HCT116 (cell line): Measurements from ENCODE around the gene TNRC6B.

ENCODE experiments used
- CBX3 ChIP-seq: IDR thresholded peaks from 2 replicates; pipeline ENCODE4 v1.6.1; 2012; ENCODE audit warnings: low read depth
- CEBPB ChIP-seq: IDR thresholded peaks from 2 replicates; pipeline ENCODE4 v1.6.1; 2012; ENCODE audit warnings: low read depth
- EGR1 ChIP-seq: IDR thresholded peaks from 2 replicates; pipeline ENCODE4 v1.6.1; 2012; ENCODE audit warnings: low read depth
- EZH2 ChIP-seq: fragments of 200-600 bp; sonication (generic); IDR thresholded peaks from 2 replicates; pipeline ENCODE4 v1.6.1; 2017; ENCODE audit warnings: antibody characterized with exemption, mixed run types
- EZH2phosphoT487 ChIP-seq: fragments of 200-600 bp; IDR thresholded peaks from 2 replicates; pipeline ENCODE4 v1.6.1; 2018; ENCODE audit warnings: antibody characterized with exemption, borderline replicate concordance
- POLR2A ChIP-seq: IDR thresholded peaks from 2 replicates; pipeline ENCODE4 v1.7.0; 2011; ENCODE audit warnings: borderline replicate concordance; ENCODE audit not compliant: insufficient read depth, insufficient read length; ENCODE audit errors: extremely low read depth
- POLR2AphosphoS5 ChIP-seq: IDR thresholded peaks from 2 replicates; pipeline ENCODE4 v1.6.1; 2011; ENCODE audit warnings: mild to moderate bottlenecking, low read depth, low read length, moderate library complexity
- SIN3A ChIP-seq: IDR thresholded peaks from 2 replicates; pipeline ENCODE4 v1.6.1; 2012; ENCODE audit warnings: low read depth
- SP1 ChIP-seq: IDR thresholded peaks from 2 replicates; pipeline ENCODE4 v1.6.1; 2012; ENCODE audit warnings: low read depth
- ZNF274 ChIP-seq: fragments of 200-500 bp; sonication (Bioruptor generic); IDR thresholded peaks from 2 replicates; pipeline ENCODE4 v1.6.1; 2014; ENCODE audit warnings: mild to moderate bottlenecking, low read depth, low read length, inconsistent platforms
- TF ChIP-seq, protein P1 (sequence below), 3 experiments: fragments of 200-600 bp in 1 of 3; sonication (generic) in 1 of 3; IDR thresholded peaks in 2 of 3; conservative IDR thresholded peaks in 1 of 3; 2 replicates each; pipeline ENCODE4 v1.5.1; 2012 to 2017; ENCODE audit warnings: low read depth in 2 of 3, low read length in 2 of 3, antibody characterized with exemption in 1 of 3, borderline replicate concordance in 1 of 3, control low read depth in 1 of 3, mild to moderate bottlenecking in 1 of 3, mixed read lengths in 1 of 3, mixed run types in 1 of 3, moderate library complexity in 1 of 3; ENCODE audit not compliant: insufficient read depth in 1 of 3
- TF ChIP-seq, protein P2 (sequence below): IDR thresholded peaks from 2 replicates; pipeline ENCODE4 v1.6.1; 2012
- TF ChIP-seq, protein P3 (sequence below): IDR thresholded peaks from 2 replicates; pipeline ENCODE4 v1.6.1; 2011; ENCODE audit warnings: mild to moderate bottlenecking, low read length, moderate library complexity; ENCODE audit not compliant: insufficient replicate concordance; ENCODE audit errors: extremely low read depth
- TF ChIP-seq, protein P4 (sequence below): IDR thresholded peaks from 2 replicates; pipeline ENCODE4 v1.6.1; 2012

GRCh38 chr22:40309631-40310030, 131.9 kb downstream of the TNRC6B start:
- TF ChIP-seq, protein P1, sequence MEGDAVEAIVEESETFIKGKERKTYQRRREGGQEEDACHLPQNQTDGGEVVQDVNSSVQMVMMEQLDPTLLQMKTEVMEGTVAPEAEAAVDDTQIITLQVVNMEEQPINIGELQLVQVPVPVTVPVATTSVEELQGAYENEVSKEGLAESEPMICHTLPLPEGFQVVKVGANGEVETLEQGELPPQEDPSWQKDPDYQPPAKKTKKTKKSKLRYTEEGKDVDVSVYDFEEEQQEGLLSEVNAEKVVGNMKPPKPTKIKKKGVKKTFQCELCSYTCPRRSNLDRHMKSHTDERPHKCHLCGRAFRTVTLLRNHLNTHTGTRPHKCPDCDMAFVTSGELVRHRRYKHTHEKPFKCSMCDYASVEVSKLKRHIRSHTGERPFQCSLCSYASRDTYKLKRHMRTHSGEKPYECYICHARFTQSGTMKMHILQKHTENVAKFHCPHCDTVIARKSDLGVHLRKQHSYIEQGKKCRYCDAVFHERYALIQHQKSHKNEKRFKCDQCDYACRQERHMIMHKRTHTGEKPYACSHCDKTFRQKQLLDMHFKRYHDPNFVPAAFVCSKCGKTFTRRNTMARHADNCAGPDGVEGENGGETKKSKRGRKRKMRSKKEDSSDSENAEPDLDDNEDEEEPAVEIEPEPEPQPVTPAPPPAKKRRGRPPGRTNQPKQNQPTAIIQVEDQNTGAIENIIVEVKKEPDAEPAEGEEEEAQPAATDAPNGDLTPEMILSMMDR (IDR thresholded peaks at IDR 0.05 in 2 of 3, conservative IDR thresholded peaks at IDR 0.05 in 1 of 3; ENCODE audit: borderline replicate concordance in 1 of 3, insufficient read depth in 1 of 3, low read depth in 2 of 3, low read length in 2 of 3), result no peak
- TF ChIP-seq, protein P2, sequence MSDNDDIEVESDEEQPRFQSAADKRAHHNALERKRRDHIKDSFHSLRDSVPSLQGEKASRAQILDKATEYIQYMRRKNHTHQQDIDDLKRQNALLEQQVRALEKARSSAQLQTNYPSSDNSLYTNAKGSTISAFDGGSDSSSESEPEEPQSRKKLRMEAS, result no peak
- TF ChIP-seq, protein P3, sequence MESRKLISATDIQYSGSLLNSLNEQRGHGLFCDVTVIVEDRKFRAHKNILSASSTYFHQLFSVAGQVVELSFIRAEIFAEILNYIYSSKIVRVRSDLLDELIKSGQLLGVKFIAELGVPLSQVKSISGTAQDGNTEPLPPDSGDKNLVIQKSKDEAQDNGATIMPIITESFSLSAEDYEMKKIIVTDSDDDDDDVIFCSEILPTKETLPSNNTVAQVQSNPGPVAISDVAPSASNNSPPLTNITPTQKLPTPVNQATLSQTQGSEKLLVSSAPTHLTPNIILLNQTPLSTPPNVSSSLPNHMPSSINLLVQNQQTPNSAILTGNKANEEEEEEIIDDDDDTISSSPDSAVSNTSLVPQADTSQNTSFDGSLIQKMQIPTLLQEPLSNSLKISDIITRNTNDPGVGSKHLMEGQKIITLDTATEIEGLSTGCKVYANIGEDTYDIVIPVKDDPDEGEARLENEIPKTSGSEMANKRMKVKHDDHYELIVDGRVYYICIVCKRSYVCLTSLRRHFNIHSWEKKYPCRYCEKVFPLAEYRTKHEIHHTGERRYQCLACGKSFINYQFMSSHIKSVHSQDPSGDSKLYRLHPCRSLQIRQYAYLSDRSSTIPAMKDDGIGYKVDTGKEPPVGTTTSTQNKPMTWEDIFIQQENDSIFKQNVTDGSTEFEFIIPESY, result no peak
- TF ChIP-seq EGR1, result no peak
- TF ChIP-seq CBX3, result no peak
- TF ChIP-seq EZH2, result no peak
- TF ChIP-seq EZH2phosphoT487, result no peak
- TF ChIP-seq POLR2AphosphoS5, result no peak
- TF ChIP-seq POLR2A, result no peak
- TF ChIP-seq, protein P4, sequence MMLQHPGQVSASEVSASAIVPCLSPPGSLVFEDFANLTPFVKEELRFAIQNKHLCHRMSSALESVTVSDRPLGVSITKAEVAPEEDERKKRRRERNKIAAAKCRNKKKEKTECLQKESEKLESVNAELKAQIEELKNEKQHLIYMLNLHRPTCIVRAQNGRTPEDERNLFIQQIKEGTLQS, result no peak
- TF ChIP-seq CEBPB, result no peak
- no peak for TF ChIP-seq ZNF274
- TF ChIP-seq SP1, result no peak
- TF ChIP-seq SIN3A, result no peak
